HepG2 (cell line): ENCODE results near the gene CDIP1.

Experiments used
- KLF6 ChIP-seq: IDR thresholded peaks from 2 replicates; pipeline ENCODE4 v1.8.0; 2016; ENCODE audit warnings: missing biosample characterization, missing genetic modification reagents
- NFIC ChIP-seq: IDR thresholded peaks from 2 replicates; pipeline ENCODE4 v1.6.1; 2012; ENCODE audit warnings: mild to moderate bottlenecking, low read length, inconsistent platforms

DNA sequence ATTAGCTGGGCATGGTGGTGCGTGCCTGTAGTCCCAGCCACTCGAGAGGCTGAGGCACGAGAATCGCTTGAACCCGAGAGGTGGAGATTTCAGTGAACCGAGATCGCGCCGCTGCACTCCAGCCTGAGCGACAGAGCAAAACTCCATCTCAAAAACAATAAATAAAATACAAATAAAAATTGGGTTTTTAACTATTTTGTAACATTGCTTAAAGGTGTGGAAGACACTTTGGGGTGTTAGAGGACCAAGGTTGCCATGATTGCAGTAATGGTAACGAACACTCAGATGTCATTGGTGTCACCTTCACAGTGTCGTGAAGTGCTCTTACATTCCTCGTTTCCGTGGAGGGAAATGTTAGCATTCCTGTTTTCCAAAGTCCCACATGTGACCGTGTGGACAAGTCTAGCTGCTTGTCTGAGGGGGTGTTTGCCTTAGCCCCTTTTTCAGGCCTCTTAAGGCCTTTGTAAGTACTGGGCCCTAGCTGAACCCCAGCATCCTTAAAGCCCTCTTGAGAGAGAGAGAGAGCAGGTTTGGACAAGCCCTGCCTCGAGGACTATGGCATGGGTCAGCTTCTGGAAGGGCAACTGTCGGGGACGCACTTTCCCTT lies 26.2 kb upstream of the CDIP1 start:
- TF ChIP-seq KLF6 (CRISPR knock-in tag) (no peak), NFIC (no peak)
